ENCODE results near the gene ASTL. TPM values are rescaled to one million over a fixed set of nuclear protein-coding genes. Genes with fewer than 3 reads are reported as not detected.
"Not testable (repeated sequence)": the region's sequence is repeated elsewhere in the genome, so short reads cannot be mapped to it uniquely, and the experiment has no call there.

Gene ASTL
- total RNA-seq, 1 donor = 6.5 TPM

- H3K27me3 ChIP-seq (ENCODE audit: insufficient read depth, low read length) = peaks cover 5% of the 10 kb centered on the region
- no peaks in the 10 kb centered on the region for H3K9me3 ChIP-seq (ENCODE audit: low read depth, low read length)
- H3K4me1 ChIP-seq (ENCODE audit: insufficient read depth, low read length) = no peaks in the 10 kb centered on the region
- no peak overlapping the region for H3K4me3 ChIP-seq (ENCODE audit: low read length)
Observed at GRCh38 chr2:96085541-96086355, 52.6 kb downstream of the ASTL start.

GRCh38 chr2:96084858-96085518 is 53.3 kb downstream of the ASTL start:
- not testable (repeated sequence) for H3K4me3 ChIP-seq (ENCODE audit: low read length); H3K4me1 ChIP-seq (ENCODE audit: insufficient read depth, low read length); H3K9me3 ChIP-seq (ENCODE audit: low read depth, low read length); H3K27me3 ChIP-seq (ENCODE audit: insufficient read depth, low read length)

GRCh38 chr2:96083989-96084857 is 54.1 kb downstream of the ASTL start:
- H3K4me3 ChIP-seq (ENCODE audit: low read length) = no peak overlapping the region
- peaks cover 7% of the 10 kb centered on the region for H3K27me3 ChIP-seq (ENCODE audit: insufficient read depth, low read length)
- no peaks in the 10 kb centered on the region for H3K4me1 ChIP-seq (ENCODE audit: insufficient read depth, low read length)
- H3K9me3 ChIP-seq (ENCODE audit: low read depth, low read length) = no peaks in the 10 kb centered on the region

GRCh38 chr2:96083064-96083939 is 55.0 kb downstream of the ASTL start:
- Histone ChIP-seq H3K4me3 (ENCODE audit: low read length) (no peak overlapping the region), H3K9me3 (ENCODE audit: low read depth, low read length) (no peaks in the 10 kb centered on the region), H3K4me1 (ENCODE audit: insufficient read depth, low read length) (no peaks in the 10 kb centered on the region), H3K27me3 (ENCODE audit: insufficient read depth, low read length) (peaks cover 7% of the 10 kb centered on the region)

- Histone ChIP-seq H3K4me1 (ENCODE audit: insufficient read depth, low read length) (no peaks in the 10 kb centered on the region), H3K9me3 (ENCODE audit: low read depth, low read length) (no peaks in the 10 kb centered on the region), H3K27me3 (ENCODE audit: insufficient read depth, low read length) (peaks cover 7% of the 10 kb centered on the region), H3K4me3 (ENCODE audit: low read length) (no peak overlapping the region)
Observed at GRCh38 chr2:96082211-96083063, 55.9 kb downstream of the ASTL start.

GRCh38 chr2:96081042-96081441 is 57.3 kb downstream of the ASTL start:
- Histone ChIP-seq H3K9me3 (ENCODE audit: low read depth, low read length) (no peaks in the 10 kb centered on the region), H3K27me3 (ENCODE audit: insufficient read depth, low read length) (peaks cover 7% of the 10 kb centered on the region), H3K4me1 (ENCODE audit: insufficient read depth, low read length) (no peaks in the 10 kb centered on the region), H3K4me3 (ENCODE audit: low read length) (no peak overlapping the region)

GRCh38 chr2:96075199-96075771 is 63.0 kb downstream of the ASTL start:
- no peak overlapping the region for H3K4me3 ChIP-seq (ENCODE audit: low read length)
- H3K9me3 ChIP-seq (ENCODE audit: low read depth, low read length) = peaks cover 5% of the 10 kb centered on the region

GRCh38 chr2:96074156-96074555 is 64.1 kb downstream of the ASTL start:
- Histone ChIP-seq H3K4me1 (ENCODE audit: insufficient read depth, low read length) (no peaks in the 10 kb centered on the region), H3K27me3 (ENCODE audit: insufficient read depth, low read length) (no peaks in the 10 kb centered on the region), H3K4me3 (ENCODE audit: low read length) (no peak overlapping the region), H3K9me3 (ENCODE audit: low read depth, low read length) (peaks cover 5% of the 10 kb centered on the region)

More at GRCh38 chr2:96075199-96075771, 63.0 kb downstream of the ASTL start:
- H3K4me1 ChIP-seq (ENCODE audit: insufficient read depth, low read length) = no peaks in the 10 kb centered on the region
- no peaks in the 10 kb centered on the region for H3K27me3 ChIP-seq (ENCODE audit: insufficient read depth, low read length)

GRCh38 chr2:96073170-96073775 is 65.0 kb downstream of the ASTL start:
- Histone ChIP-seq H3K9me3 (ENCODE audit: low read depth, low read length) (peaks cover 5% of the 10 kb centered on the region), H3K4me3 (ENCODE audit: low read length) (no peak overlapping the region), H3K4me1 (ENCODE audit: insufficient read depth, low read length) (no peaks in the 10 kb centered on the region), H3K27me3 (ENCODE audit: insufficient read depth, low read length) (no peaks in the 10 kb centered on the region)

Other genes with a start within 250 kb of the ASTL start
- 83.4 TPM for gene ANKRD36C, start 146.7 kb downstream of the ASTL start, total RNA-seq
- 1.3 TPM for gene GPAT2, start 103.6 kb downstream of the ASTL start, total RNA-seq
- gene ADRA2B, start 21.9 kb downstream of the ASTL start, total RNA-seq = 1.5 TPM
- gene DUSP2, start 6.9 kb upstream of the ASTL start, total RNA-seq = 891 TPM
- gene STARD7, start 70.3 kb upstream of the ASTL start, total RNA-seq = 96.8 TPM
- gene TMEM127, start 127.5 kb upstream of the ASTL start, total RNA-seq = 51.6 TPM
- gene CIAO1, start 127.7 kb upstream of the ASTL start, total RNA-seq = 65.4 TPM
- 80.5 TPM for gene SNRNP200, start 167.0 kb upstream of the ASTL start, total RNA-seq
- 4.7 TPM for gene ITPRIPL1, start 186.8 kb upstream of the ASTL start, total RNA-seq
- gene NCAPH, start 197.3 kb upstream of the ASTL start, total RNA-seq = 1.8 TPM

Data from mononuclear cell (primary cell).